LNCaP clone FGC (cell line): Measurements from ENCODE around the gene ISYNA1.

ENCODE experiments used
- DNase-seq: peaks from one replicate; pipeline ENCODE4 v3.0.0-alpha.2; 2011; ENCODE audit warnings: low read depth
- H3K4me3 ChIP-seq: 2 replicates; pipeline ENCODE4 v1.5.1; 2011; ENCODE audit warnings: mild to moderate bottlenecking, low read depth, low read length, control low read depth
- TF ChIP-seq, protein P1 (sequence below): IDR thresholded peaks from 2 replicates; pipeline ENCODE4 v1.5.1; 2012; ENCODE audit warnings: mild to moderate bottlenecking; ENCODE audit not compliant: control insufficient read depth, insufficient read depth; ENCODE audit errors: extremely low read depth

The ISYNA1 gene

GRCh38 chr19:18474366-18474887, 36.5 kb upstream of the ISYNA1 start:
- TF ChIP-seq, protein P1, sequence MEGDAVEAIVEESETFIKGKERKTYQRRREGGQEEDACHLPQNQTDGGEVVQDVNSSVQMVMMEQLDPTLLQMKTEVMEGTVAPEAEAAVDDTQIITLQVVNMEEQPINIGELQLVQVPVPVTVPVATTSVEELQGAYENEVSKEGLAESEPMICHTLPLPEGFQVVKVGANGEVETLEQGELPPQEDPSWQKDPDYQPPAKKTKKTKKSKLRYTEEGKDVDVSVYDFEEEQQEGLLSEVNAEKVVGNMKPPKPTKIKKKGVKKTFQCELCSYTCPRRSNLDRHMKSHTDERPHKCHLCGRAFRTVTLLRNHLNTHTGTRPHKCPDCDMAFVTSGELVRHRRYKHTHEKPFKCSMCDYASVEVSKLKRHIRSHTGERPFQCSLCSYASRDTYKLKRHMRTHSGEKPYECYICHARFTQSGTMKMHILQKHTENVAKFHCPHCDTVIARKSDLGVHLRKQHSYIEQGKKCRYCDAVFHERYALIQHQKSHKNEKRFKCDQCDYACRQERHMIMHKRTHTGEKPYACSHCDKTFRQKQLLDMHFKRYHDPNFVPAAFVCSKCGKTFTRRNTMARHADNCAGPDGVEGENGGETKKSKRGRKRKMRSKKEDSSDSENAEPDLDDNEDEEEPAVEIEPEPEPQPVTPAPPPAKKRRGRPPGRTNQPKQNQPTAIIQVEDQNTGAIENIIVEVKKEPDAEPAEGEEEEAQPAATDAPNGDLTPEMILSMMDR = no peak
- H3K4me3 ChIP-seq = no peak overlapping the region
- no peak for DNase-seq

- TF ChIP-seq, protein P1 = no peak
- H3K4me3 ChIP-seq = no peak overlapping the region
These were observed 35.8 kb upstream of the ISYNA1 start for GRCh38 chr19:18473706-18474087.

GRCh38 chr19:18473003-18473705, 35.2 kb upstream of the ISYNA1 start:
- no peak for DNase-seq
- no peak overlapping the region for H3K4me3 ChIP-seq
- TF ChIP-seq, protein P1 = no peak

More at GRCh38 chr19:18473706-18474087, 35.8 kb upstream of the ISYNA1 start:
- DNase-seq = no peak

GRCh38 chr19:18470787-18471186, 32.9 kb upstream of the ISYNA1 start:
- DNase-seq = no peak
- TF ChIP-seq, protein P1 = no peak
- no peak overlapping the region for H3K4me3 ChIP-seq

- TF ChIP-seq, protein P1 = peak; percentile 59
- H3K4me3 ChIP-seq = no peak overlapping the region
- no peak for DNase-seq
These were observed 31.3 kb upstream of the ISYNA1 start for GRCh38 chr19:18469069-18469846.

- DNase-seq = no peak
- no peak overlapping the region for H3K4me3 ChIP-seq
- TF ChIP-seq, protein P1 = no peak
These were observed 30.6 kb upstream of the ISYNA1 start for GRCh38 chr19:18468517-18468916.
